GM21390 (cell line): Measurements from ENCODE around the gene KRTCAP2.
A peak's percentile ranks its signal among the peaks of the same experiment; 100 is the strongest.
"Not testable (repeated sequence)": the region's sequence is repeated elsewhere in the genome, so short reads cannot be mapped to it uniquely, and the experiment has no call there.

Experiments used
- ATAC-seq: cut with Tn5 transposase; IDR thresholded peaks from one replicate; pipeline ENCODE4 v1.9.1; 2021; ENCODE audit not compliant: unreplicated experiment

Gene KRTCAP2

DNA sequence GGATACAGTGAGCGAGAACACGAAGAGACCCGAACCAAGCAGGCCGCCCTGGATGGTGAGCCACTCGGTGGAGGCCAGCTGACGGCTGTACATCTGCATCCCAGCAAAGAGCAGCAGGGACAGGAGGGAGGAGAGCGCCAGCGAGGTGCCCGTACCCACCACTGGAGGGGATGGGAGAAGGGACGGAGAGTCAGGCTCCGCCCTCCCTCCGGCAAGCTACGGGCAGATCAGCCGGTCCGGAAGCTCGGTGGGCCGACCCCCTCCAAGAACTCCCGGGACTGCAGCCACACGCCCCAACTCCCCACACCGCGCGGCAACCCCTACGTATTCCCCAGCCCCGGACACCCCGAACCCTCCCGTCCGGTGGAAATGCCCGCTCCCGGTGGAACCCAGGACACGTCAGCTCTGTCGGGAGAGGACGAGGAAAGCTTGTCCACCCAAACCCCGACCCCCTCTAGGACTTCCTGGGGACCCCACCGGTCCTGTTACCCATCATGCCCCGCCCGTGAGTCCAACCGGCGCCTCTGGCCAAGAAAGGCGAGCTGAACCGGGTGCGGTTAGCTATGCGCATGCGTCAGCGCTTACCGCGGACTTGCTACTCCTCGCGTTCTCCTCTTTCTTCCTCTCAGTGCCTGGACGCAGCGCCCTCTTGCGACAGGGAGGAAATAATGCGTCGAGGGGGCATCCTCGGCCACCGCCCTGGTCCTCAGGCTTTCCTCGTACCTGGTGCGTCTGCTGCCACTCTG, at the start of gene KRTCAP2:
Gene KRTCAP2, minus strand, starts transcription at position 573 of the 746 bp plus-strand sequence. Its CDS starts 80 bp downstream, at position 493.
- peak; percentile 60 for ATAC-seq

- ATAC-seq, result not testable (repeated sequence)
Observed at GRCh38 chr1:155220211-155220965, 47.3 kb upstream of the KRTCAP2 start.

GRCh38 chr1:155219592-155220031, 46.5 kb upstream of the KRTCAP2 start:
- no peak for ATAC-seq

- no peak for ATAC-seq
Observed at GRCh38 chr1:155218854-155219591, 45.9 kb upstream of the KRTCAP2 start.

DNA sequence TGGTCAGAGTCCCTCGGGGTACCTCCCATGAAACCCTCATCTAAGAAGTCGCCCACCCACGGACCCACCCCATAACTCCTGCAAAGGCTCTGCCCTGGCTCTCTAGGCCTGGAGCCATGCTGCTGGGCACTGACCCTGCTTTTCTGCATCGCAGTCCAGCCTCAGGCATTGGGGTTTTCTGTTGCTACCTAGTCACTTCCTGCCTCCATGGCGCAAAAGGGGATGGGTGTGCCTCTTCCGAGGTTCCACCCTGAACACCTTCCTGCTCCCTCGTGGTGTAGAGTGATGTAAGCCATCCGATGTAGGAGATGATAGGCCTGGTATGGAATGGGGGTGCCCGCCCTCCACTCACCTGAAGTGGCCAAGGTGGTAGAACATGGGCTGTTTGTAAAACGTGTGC, 41.6 kb upstream of the KRTCAP2 start:
- not testable (repeated sequence) for ATAC-seq

- not testable (repeated sequence) for ATAC-seq
Observed at GRCh38 chr1:155212051-155212440, 38.9 kb upstream of the KRTCAP2 start.

DNA sequence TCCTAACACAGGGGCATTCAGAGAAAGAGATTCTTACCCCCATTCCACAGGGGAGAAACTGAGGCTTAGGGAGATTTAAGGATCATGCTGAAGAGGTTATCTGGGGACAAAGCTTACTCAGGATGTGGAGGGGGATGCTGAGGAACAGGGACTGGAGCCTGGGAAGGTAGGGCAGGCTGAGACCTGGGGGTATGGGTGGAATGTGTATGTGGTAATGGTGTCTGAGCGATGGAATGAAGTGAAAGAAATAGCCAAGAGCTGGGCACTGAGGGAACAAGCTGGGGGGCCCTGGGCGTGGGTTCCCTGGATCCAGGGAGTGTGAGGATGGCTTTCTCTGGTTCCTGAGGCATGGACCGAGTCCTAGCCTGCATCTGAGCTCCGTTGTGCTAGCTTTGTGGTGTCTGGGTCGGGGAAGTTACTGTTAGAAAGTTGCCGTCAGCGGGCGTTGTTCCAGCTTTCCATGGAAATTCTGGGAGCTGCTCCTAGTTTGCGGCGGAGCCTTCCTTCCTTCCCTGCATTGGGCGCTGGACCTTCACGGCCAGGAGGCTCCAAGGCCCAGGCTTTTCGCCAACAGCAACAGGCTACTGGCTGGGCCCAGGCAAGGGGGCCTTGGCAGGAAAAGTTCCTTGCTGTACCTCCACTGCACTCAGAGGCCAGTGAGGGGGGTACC, 38.4 kb upstream of the KRTCAP2 start:
- ATAC-seq, result not testable (repeated sequence)

DNA sequence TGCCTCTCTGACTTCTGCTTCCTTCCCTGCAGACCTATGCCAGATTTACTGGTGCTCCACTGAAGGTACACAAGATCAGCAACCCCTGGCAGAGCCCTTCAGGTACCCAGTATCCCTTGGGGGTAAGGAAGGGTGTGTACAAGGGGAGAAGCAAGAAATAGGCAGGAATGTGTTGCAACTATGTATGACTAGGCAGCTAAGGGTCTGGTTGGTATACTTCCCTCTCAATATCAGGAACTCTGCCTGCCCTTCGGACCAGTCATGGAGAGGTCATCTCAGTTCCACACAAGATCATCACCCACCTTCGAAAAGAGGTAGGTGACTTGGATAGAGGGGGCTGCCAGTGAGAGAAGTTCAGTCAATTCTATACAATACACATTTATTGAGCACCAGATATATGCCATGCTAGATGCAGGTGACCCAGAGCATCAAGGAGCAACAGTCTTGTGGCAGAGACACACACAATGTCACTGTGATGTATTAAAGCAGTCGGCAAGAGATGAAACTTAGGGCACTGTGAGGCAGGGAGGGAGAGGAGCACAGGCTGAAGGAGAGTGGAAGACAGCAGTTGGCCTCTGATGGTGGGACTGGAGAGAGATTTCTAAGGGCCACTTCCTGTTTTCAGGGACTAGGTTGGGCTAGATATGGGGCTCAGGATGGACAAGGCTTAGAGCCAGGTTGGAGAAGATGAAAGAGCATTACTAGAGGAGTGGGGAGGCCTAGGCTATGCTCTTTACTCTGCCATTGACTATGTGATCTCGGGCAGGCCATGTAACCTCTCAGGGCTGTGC, 37.4 kb upstream of the KRTCAP2 start:
- no peak for ATAC-seq

- ATAC-seq, result no peak
Observed at GRCh38 chr1:155209312-155209721, 36.2 kb upstream of the KRTCAP2 start.

DNA sequence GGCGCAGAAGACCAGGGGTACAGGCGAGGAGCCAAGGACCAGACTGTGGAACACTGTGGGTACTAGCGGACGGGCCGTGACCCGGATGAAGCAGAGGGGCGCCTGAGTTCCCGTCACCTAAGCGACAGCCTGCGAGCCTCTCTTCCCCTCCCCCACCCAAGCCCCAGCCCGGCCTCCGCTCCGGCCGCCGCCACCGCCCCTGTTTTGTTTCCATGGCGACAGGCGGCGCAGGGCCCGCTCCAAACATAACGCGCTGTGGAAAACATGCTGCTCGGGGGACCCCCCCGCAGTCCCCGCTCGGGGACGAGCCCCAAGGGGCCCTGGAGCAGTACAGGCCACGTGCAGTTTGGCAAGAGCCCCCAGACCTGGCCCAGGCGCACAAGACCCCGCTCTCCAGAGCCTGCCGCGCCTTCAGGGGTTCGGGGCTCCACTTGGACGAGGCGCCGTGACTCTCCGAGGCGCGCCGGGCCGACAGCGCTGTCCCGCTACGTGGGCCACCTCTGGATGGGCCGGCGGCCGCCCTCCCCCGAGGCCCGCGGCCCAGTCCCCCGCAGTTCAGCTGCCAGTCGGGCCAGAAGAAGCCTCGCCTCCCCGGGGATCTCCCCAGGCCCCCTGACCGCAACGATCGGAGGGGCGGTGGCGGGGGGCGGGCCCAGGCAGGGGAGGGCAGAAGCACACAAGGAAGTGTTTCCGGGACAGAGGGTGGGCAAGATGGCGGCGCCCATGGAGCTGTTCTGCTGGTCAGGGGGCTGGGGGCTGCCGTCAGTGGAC, 35.6 kb upstream of the KRTCAP2 start, which contains the start of gene MTX1:
Gene MTX1, plus strand, starts transcription at position 155 of the 771 bp plus-strand sequence. Its CDS starts 110 bp downstream, at position 265.
- ATAC-seq, result peak; percentile 72

GRCh38 chr1:155207806-155208540, 34.9 kb upstream of the KRTCAP2 start, which contains the start of gene THBS3:
Gene THBS3 (minus strand): TSS chr1:155207897. CDS start chr1:155207876, 21 bp downstream.
- ATAC-seq, result no peak

- no peak for ATAC-seq
Observed at GRCh38 chr1:155206891-155207805, 34.0 kb upstream of the KRTCAP2 start.

DNA sequence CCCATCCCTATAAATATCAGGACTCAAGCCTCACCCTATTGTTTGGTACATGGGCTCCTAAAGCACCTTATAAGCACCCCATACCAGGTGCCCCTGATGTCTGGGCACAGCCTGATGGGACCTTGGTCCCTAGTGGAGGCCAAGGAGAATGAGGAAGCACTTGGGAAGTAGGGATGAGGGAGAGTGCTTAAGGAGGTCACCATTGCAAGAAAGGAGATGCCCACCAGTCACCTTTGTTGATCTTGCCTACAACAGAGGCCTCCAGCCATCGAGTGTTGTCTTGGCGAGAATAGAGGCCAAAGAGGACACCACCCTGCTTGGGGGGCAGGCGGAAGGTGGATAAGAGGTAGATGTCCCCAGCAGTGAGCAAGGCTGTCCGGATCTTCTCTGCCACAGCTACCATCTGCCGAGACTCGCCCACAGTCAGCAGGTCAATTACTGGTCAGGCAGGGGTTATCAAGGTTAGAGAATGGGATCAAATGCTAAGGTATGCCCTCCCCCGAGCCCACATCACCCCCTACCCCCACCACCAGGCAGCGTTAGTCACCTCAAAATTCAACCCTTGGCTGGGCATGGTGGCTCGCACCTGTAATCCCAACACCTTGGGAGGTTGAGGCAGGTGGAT, 33.0 kb upstream of the KRTCAP2 start:
- no peak for ATAC-seq

DNA sequence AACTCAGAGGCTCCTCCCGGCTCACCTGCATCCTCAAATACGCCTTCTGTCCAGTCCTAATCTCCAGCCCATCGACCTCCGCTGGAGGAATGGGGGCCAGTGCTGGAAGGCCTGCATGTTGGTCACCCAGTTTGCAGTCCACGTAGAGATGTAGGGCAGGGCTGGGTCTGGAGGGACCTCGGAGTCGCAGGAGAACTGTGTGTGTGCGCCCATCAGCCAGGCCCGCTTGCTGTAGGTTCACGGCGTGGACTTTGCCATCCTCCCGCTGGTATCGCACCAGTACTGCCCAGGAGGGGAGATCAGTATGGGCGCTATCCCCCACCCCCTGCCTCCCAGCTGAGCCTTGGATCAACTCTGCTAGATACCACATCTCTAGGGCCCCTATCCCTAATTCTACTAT, 31.9 kb upstream of the KRTCAP2 start:
- ATAC-seq, result no peak

- ATAC-seq, result no peak
Observed at GRCh38 chr1:155202731-155203515, 29.8 kb upstream of the KRTCAP2 start.

- ATAC-seq, result no peak
Observed at GRCh38 chr1:155202198-155202597, 29.1 kb upstream of the KRTCAP2 start.
